Common myeloid progenitor, CD34-positive (primary cell): ENCODE measurements around the gene SLC39A1.

Experiments used
- CTCF ChIA-PET: fragments of 350-600 bp; sonication (Branson Sonifier 250); formaldehyde crosslinking; loops from one replicate; lab custom pipeline; 2021; ENCODE audit warnings: antibody characterized with exemption; lab: Charles Lee
- POLR2A ChIA-PET: fragments of 350-600 bp; sonication (Branson Sonifier 250); formaldehyde crosslinking; loops from one replicate; lab custom pipeline; 2021; ENCODE audit warnings: antibody characterized with exemption; lab: Charles Lee
- DNase-seq, 3 donors: peaks; one replicate each; pipeline versions ENCODE4 v3.0.0 to v3.0.0-alpha.2; 2013
- H3K27ac ChIP-seq, 2 experiments: 1 replicate in 1 of 2; 2 replicates in 1 of 2; pipeline ENCODE4 v1.7.0; 2013; ENCODE audit warnings: inconsistent platforms in 2 of 2, low read length in 2 of 2, mild to moderate bottlenecking in 2 of 2, low read depth in 1 of 2, moderate library complexity in 1 of 2; ENCODE audit not compliant: severe bottlenecking in 2 of 2, insufficient read depth in 1 of 2, poor library complexity in 1 of 2
- H3K27me3 ChIP-seq, 5 experiments: replicated peaks in 2 of 5; 1 replicate in 3 of 5; 2 replicates in 2 of 5; pipeline versions ENCODE4 v1.6.1 to v1.7.0; 2013; ENCODE audit warnings: low read length in 4 of 5, mild to moderate bottlenecking in 2 of 5, moderate library complexity in 2 of 5, inconsistent platforms in 1 of 5; ENCODE audit not compliant: insufficient read depth in 5 of 5, control insufficient read depth in 4 of 5
- H3K36me3 ChIP-seq, 4 experiments: 1 replicate in 2 of 4; 2 replicates in 2 of 4; pipeline versions ENCODE4 v1.6.1 to v1.7.0; 2013; ENCODE audit warnings: low read length in 3 of 4, control low read depth in 1 of 4, mild to moderate bottlenecking in 1 of 4; ENCODE audit not compliant: control insufficient read depth in 4 of 4, insufficient read depth in 4 of 4
- H3K4me1 ChIP-seq, 4 experiments: 1 replicate in 3 of 4; 2 replicates in 1 of 4; pipeline versions ENCODE4 v1.6.1 to v1.7.1; 2013; ENCODE audit warnings: low read length in 3 of 4, mild to moderate bottlenecking in 3 of 4, control low read depth in 1 of 4, inconsistent platforms in 1 of 4, moderate library complexity in 1 of 4; ENCODE audit not compliant: control insufficient read depth in 4 of 4, insufficient read depth in 4 of 4; ENCODE audit errors: control extremely low read depth in 1 of 4
- H3K4me3 ChIP-seq, 7 experiments: 1 replicate in 4 of 7; 2 replicates in 3 of 7; pipeline versions ENCODE4 v1.5.1 to v1.7.0; 2013; ENCODE audit warnings: mild to moderate bottlenecking in 7 of 7, low read length in 6 of 7, moderate library complexity in 6 of 7, inconsistent platforms in 2 of 7, low read depth in 2 of 7, control low read depth in 1 of 7; ENCODE audit not compliant: insufficient read depth in 4 of 7, control insufficient read depth in 1 of 7; ENCODE audit errors: extremely low read depth in 1 of 7
- H3K9me3 ChIP-seq, 5 experiments: 1 replicate in 4 of 5; 2 replicates in 1 of 5; pipeline versions ENCODE4 v1.6.1 to v1.7.1; 2013; ENCODE audit warnings: low read length in 4 of 5, mild to moderate bottlenecking in 2 of 5, inconsistent platforms in 1 of 5, low read depth in 1 of 5, moderate library complexity in 1 of 5; ENCODE audit not compliant: control insufficient read depth in 4 of 5, insufficient read depth in 2 of 5; ENCODE audit errors: control extremely low read depth in 1 of 5
- WGBS: methylation state at CpG from one replicate; pipeline ENCODE4 v1.1.5; 2013; ENCODE audit not compliant: insufficient coverage; 5-methylcytosine and 5-hydroxymethylcytosine counted together

SLC39A1 gene

GRCh38 chr1:153946622-153947241, 16.6 kb downstream of the SLC39A1 start, which contains the start of gene DENND4B:
Gene DENND4B, minus strand, starts transcription at chr1:153946718. Its CDS starts 2,344 bp downstream, at chr1:153944374.
- ChIA-PET POLR2A (interaction anchor here (0.6 to 3.8 kb wide), 11 partner anchors 11 to 275 kb away, joined by 3 to 26 read pairs (median 5); partner anchors contain the start of genes CREB3L4, CRTC2, GATAD2B and JTB), CTCF (interaction anchor here (0.9 to 5.1 kb wide), 13 partner anchors 9 to 150 kb away, joined by 3 to 52 read pairs (median 8); partner anchors contain the start of genes CREB3L4, CRTC2, GATAD2B and JTB)
- H3K9me3 ChIP-seq: no peaks in the 10 kb centered on the region
- 20% methylated on average over 15 of the region's 28 CpGs for WGBS
- H3K36me3 ChIP-seq: peaks cover 10 to 66% (median 50%) of the 10 kb centered on the region in 4 experiments
- H3K4me3 ChIP-seq: peak within 1 kb of the TSS; percentile 71 to 92 (median 83)
- H3K4me1 ChIP-seq: peaks cover 4 to 33% (median 30%) of the 10 kb centered on the region in 4 experiments
- peak within 1 kb of the TSS; percentile 83 to 91 for H3K27ac ChIP-seq
- no peaks in the 10 kb centered on the region for H3K27me3 ChIP-seq
- peak; percentile 77 to 88 (median 87) for DNase-seq

- Histone ChIP-seq H3K36me3 (peaks cover 8 to 66% (median 50%) of the 10 kb centered on the region in 4 experiments), H3K4me1 (peaks cover 4 to 33% (median 30%) of the 10 kb centered on the region in 4 experiments), H3K27me3 (no peaks in the 10 kb centered on the region), H3K4me3 (peak overlapping the region; percentile 71 to 92 (median 83)), H3K27ac (peak overlapping the region; percentile 83 to 91), H3K9me3 (no peaks in the 10 kb centered on the region)
- ChIA-PET CTCF (interaction anchor here (0.9 to 5.1 kb wide), 14 partner anchors 9 to 154 kb away, joined by 3 to 52 read pairs (median 8); partner anchors contain the start of genes CREB3L4, CRTC2, GATAD2B and JTB), POLR2A (interaction anchor here (0.6 to 3.8 kb wide), 12 partner anchors 12 to 124 kb away, joined by 3 to 26 read pairs (median 5); partner anchors contain the start of genes CREB3L4, CRTC2, GATAD2B and JTB)
- DNase-seq: peak; percentile 89 to 97 (median 95)
- WGBS: 0% methylated on average over 68 of the region's 95 CpGs
These were observed 17.3 kb downstream of the SLC39A1 start for GRCh38 chr1:153945795-153946621.

GRCh38 chr1:153945131-153945794, 18.1 kb downstream of the SLC39A1 start:
- peaks cover 4 to 33% (median 30%) of the 10 kb centered on the region in 4 experiments for H3K4me1 ChIP-seq
- peak overlapping the region; percentile 71 to 92 (median 83) for H3K4me3 ChIP-seq
- DNase-seq: peak; percentile 82 to 96 (median 93)
- no peaks in the 10 kb centered on the region for H3K9me3 ChIP-seq
- peak overlapping the region; percentile 83 to 91 for H3K27ac ChIP-seq
- 0% methylated on average over 8 of the region's 12 CpGs for WGBS
- peaks cover 8 to 66% (median 53%) of the 10 kb centered on the region in 4 experiments for H3K36me3 ChIP-seq
- ChIA-PET POLR2A (interaction anchor here (0.6 to 3.8 kb wide), 14 partner anchors 12 to 1295 kb away, joined by 3 to 26 read pairs (median 4); partner anchors contain the start of genes CREB3L4, CRTC2, GATAD2B and JTB), CTCF (interaction anchor here (0.7 to 5.1 kb wide), 18 partner anchors 8 to 316 kb away, joined by 3 to 52 read pairs (median 6); partner anchors contain the start of genes CREB3L4, CRTC2, GATAD2B and SLC39A1)
- H3K27me3 ChIP-seq: no peaks in the 10 kb centered on the region

- Histone ChIP-seq H3K27me3 (no peaks in the 10 kb centered on the region), H3K36me3 (peaks cover 7 to 66% (median 53%) of the 10 kb centered on the region in 4 experiments), H3K4me1 (peaks cover 4 to 33% (median 30%) of the 10 kb centered on the region in 4 experiments), H3K9me3 (no peaks in the 10 kb centered on the region), H3K4me3 (peak overlapping the region; percentile 71 to 92 (median 83)), H3K27ac (peak overlapping the region; percentile 83 to 91)
- ChIA-PET POLR2A (interaction anchor here (0.6 to 3.8 kb wide), 11 partner anchors 12 to 1295 kb away, joined by 3 to 26 read pairs (median 4); partner anchors contain the start of genes CREB3L4, GATAD2B, RAB13 and SLC39A1), CTCF (interaction anchor here (0.7 to 5.1 kb wide), 16 partner anchors 8 to 316 kb away, joined by 3 to 52 read pairs (median 5); partner anchors contain the start of genes CREB3L4, CRTC2 and GATAD2B)
- no peak for DNase-seq
- 5% methylated on average over 2 of the region's 3 CpGs for WGBS
These were observed 18.6 kb downstream of the SLC39A1 start for GRCh38 chr1:153944827-153945117.

- ChIA-PET CTCF (interaction anchor here (0.7 to 5.1 kb wide), 15 partner anchors 8 to 315 kb away, joined by 3 to 52 read pairs (median 5); partner anchors contain the start of genes CREB3L4, CRTC2, GATAD2B and RAB13), POLR2A (interaction anchor here (0.6 to 3.8 kb wide), 11 partner anchors 13 to 1294 kb away, joined by 3 to 26 read pairs (median 3); partner anchors contain the start of genes CREB3L4, GATAD2B and SLC39A1)
- DNase-seq: peak in 2 of 3 donors; percentile 48 to 65
- Histone ChIP-seq H3K4me1 (peaks cover 4 to 33% (median 30%) of the 10 kb centered on the region in 4 experiments), H3K4me3 (peak overlapping the region in 6 of 7 experiments; percentile 81 to 92 (median 83)), H3K27ac (peak overlapping the region; percentile 83 to 91), H3K36me3 (peaks cover 7 to 68% (median 54%) of the 10 kb centered on the region in 4 experiments), H3K27me3 (no peaks in the 10 kb centered on the region), H3K9me3 (no peaks in the 10 kb centered on the region)
- 92% methylated on average over 11 of the region's 15 CpGs for WGBS
These were observed 19.1 kb downstream of the SLC39A1 start for GRCh38 chr1:153944005-153944826.
